Measurements from ENCODE around the gene DIAPH1.

DNA sequence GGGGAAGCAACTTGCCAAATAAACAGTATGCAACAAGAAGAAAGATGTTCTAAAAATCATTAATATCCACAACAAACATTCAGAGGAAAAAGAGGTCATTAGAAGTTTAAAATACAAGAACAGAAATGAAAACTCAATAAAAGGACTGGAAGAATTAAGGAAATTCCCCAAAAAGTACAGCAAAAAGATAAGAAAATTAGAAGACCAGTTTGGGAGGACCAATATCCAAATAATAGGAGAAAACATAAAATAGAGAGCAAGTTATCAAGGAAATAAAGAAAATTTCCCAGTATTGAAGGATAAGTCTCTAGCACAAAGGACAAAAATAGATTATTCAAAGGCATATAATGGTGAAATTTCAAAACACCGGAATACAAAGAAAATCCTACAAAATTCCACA is 21.9 kb downstream of the DIAPH1 start:
- no peak for TF ChIP-seq POLR2A (IDR thresholded peaks at IDR 0.05)
- TF ChIP-seq, protein P1, sequence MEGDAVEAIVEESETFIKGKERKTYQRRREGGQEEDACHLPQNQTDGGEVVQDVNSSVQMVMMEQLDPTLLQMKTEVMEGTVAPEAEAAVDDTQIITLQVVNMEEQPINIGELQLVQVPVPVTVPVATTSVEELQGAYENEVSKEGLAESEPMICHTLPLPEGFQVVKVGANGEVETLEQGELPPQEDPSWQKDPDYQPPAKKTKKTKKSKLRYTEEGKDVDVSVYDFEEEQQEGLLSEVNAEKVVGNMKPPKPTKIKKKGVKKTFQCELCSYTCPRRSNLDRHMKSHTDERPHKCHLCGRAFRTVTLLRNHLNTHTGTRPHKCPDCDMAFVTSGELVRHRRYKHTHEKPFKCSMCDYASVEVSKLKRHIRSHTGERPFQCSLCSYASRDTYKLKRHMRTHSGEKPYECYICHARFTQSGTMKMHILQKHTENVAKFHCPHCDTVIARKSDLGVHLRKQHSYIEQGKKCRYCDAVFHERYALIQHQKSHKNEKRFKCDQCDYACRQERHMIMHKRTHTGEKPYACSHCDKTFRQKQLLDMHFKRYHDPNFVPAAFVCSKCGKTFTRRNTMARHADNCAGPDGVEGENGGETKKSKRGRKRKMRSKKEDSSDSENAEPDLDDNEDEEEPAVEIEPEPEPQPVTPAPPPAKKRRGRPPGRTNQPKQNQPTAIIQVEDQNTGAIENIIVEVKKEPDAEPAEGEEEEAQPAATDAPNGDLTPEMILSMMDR (IDR thresholded peaks at IDR 0.05): no peak
